Adrenal gland (tissue), 5 donors: Measurements from ENCODE around the gene IER5.

Source experiments
- POLR2A ChIP-seq, 2 donors: fragments of 450-650 bp; IDR thresholded peaks; one replicate each; pipeline ENCODE4 v1.6.1; 2017; ENCODE audit warnings: antibody characterized with exemption in 2 of 2, mild to moderate bottlenecking in 2 of 2, moderate library complexity in 1 of 2
- TF ChIP-seq, protein P1 (sequence below), 6 experiments: fragments of 450-650 bp in 4 of 6; fragments of 200-600 bp in 2 of 6; sonication (generic) in 1 of 6; IDR thresholded peaks; 1 replicate in 5 of 6; 2 replicates in 1 of 6; pipeline versions ENCODE4 v1.5.1 to v1.8.0; 2016 to 2021; ENCODE audit warnings: antibody characterized with exemption in 6 of 6, mild to moderate bottlenecking in 2 of 6, moderate library complexity in 1 of 6
- donor health status: DM: no; HTN: no; CAD: no.

DNA sequence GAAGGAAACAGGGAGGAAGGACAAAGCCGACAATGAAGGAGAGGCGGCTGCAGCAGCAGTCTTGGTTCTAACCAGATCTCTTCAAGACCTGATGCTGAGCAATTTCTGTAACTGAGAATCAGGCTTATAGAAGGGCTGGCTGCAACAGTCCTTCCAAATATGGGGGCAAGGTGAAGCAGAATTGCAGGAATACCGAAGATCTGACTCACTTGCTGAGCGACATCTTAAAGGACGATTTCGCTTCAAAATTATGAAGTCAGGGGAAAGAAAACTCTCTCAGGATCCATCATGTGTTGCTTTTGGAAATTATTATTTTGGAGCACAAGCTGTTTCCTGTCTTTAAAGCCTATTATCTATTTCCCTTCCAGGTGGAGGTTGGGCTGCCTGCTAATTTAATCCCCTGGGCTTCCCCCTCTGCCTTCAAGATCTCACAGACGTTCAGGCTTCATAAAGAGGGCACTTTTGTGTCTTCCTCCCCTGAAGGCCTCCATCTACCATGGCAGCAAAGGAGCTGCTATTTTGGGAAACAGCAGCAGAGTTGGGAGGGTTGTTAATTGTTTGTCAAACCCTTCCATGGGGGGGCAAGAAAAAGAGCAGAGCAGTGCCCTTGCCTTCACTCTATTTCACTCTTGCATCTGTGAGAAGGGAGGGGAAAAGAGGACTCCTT, 10.8 kb upstream of the IER5 start:
- no peak for TF ChIP-seq POLR2A (IDR thresholded peaks at IDR 0.05)
- TF ChIP-seq, protein P1, sequence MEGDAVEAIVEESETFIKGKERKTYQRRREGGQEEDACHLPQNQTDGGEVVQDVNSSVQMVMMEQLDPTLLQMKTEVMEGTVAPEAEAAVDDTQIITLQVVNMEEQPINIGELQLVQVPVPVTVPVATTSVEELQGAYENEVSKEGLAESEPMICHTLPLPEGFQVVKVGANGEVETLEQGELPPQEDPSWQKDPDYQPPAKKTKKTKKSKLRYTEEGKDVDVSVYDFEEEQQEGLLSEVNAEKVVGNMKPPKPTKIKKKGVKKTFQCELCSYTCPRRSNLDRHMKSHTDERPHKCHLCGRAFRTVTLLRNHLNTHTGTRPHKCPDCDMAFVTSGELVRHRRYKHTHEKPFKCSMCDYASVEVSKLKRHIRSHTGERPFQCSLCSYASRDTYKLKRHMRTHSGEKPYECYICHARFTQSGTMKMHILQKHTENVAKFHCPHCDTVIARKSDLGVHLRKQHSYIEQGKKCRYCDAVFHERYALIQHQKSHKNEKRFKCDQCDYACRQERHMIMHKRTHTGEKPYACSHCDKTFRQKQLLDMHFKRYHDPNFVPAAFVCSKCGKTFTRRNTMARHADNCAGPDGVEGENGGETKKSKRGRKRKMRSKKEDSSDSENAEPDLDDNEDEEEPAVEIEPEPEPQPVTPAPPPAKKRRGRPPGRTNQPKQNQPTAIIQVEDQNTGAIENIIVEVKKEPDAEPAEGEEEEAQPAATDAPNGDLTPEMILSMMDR (IDR thresholded peaks at IDR 0.05): no peak
